HL-60/S4 (cell line): ENCODE data around the gene ZNF76.
"Not testable (repeated sequence)": the region's sequence is repeated elsewhere in the genome, so short reads cannot be mapped to it uniquely, and the experiment has no call there.

Source experiments
- in situ Hi-C: fragments of 300-500 bp; cut with MboI; formaldehyde crosslinking; loops from 2 replicates; pipeline ENCODE4 v1.14.3; 2022; ENCODE audit warnings: low sequenced_read_pairs

ZNF76 gene

GRCh38 chr6:35319346-35320030 is 60.0 kb downstream of the ZNF76 start:
- in situ Hi-C loops: no loop called here

- in situ Hi-C loops: no loop called here
Observed at GRCh38 chr6:35320031-35320410, 60.5 kb downstream of the ZNF76 start.

- in situ Hi-C loops: no loop called here
Observed at GRCh38 chr6:35321091-35321490, 61.6 kb downstream of the ZNF76 start.

GRCh38 chr6:35327349-35328027 is 68.0 kb downstream of the ZNF76 start:
- in situ Hi-C loops: no loop called here

GRCh38 chr6:35328108-35328723 is 68.7 kb downstream of the ZNF76 start:
- in situ Hi-C loops: no loop called here

- in situ Hi-C loops: not testable (repeated sequence)
Observed at GRCh38 chr6:35328965-35329364, 69.4 kb downstream of the ZNF76 start.

GRCh38 chr6:35330541-35331119 is 71.1 kb downstream of the ZNF76 start:
- in situ Hi-C loops: no loop called here

- in situ Hi-C loops: not testable (repeated sequence)
Observed at GRCh38 chr6:35332074-35332887, 72.7 kb downstream of the ZNF76 start.

- in situ Hi-C loops: no loop called here
Observed at GRCh38 chr6:35341557-35341956, 82.0 kb downstream of the ZNF76 start.

- in situ Hi-C loops: no loop called here
Observed at GRCh38 chr6:35342258-35343091, 82.9 kb downstream of the ZNF76 start, which contains the start of gene PPARD. PPARD (plus strand) TSS chr6:35342558; CDS start chr6:35411088, 68,530 bp downstream.

- in situ Hi-C loops: no loop called here
Observed at GRCh38 chr6:35343092-35343834, 83.7 kb downstream of the ZNF76 start.

GRCh38 chr6:35343835-35344550 is 84.5 kb downstream of the ZNF76 start:
- in situ Hi-C loops: no loop called here
